Colonic mucosa (tissue), 4 donors: Measurements from ENCODE around the gene TTLL4. TPM values are rescaled to one million over a fixed set of nuclear protein-coding genes. Genes with fewer than 3 reads are reported as not detected.

ENCODE experiments used
- DNase-seq: peaks from one replicate; pipeline ENCODE4 v3.0.0-alpha.2; 2020
- H3K27ac ChIP-seq: fragments of 200-600 bp; one replicate; pipeline ENCODE4 v1.8.0; 2021
- H3K27me3 ChIP-seq: fragments of 200-600 bp; one replicate; pipeline ENCODE4 v1.8.0; 2021
- H3K36me3 ChIP-seq: fragments of 200-600 bp; one replicate; pipeline ENCODE4 v1.8.0; 2021
- H3K4me1 ChIP-seq: fragments of 200-600 bp; one replicate; pipeline ENCODE4 v1.8.0; 2021; ENCODE audit warnings: mild to moderate bottlenecking
- H3K4me3 ChIP-seq: fragments of 200-600 bp; one replicate; pipeline ENCODE4 v1.8.0; 2021
- H3K9ac ChIP-seq, 2 donors: one replicate each; pipeline ENCODE4 v1.7.0; 2013; ENCODE audit warnings: control low read depth in 2 of 2, low read depth in 2 of 2, low read length in 2 of 2
- H3K9me3 ChIP-seq: fragments of 200-600 bp; one replicate; pipeline ENCODE4 v1.8.0; 2021
- intact Hi-C: fragments of 100-400 bp; cut with DNase I; formaldehyde crosslinking; loops from one replicate; pipeline ENCODE4 v1.14.1; 2022
- total RNA-seq, 2 donors: library from RNA; stranded (reverse); fragmentation: NEBNext Ultra II Directional in 1 of 2; extraction: Animal tissue kit (Norgen Biotek cat#: 25700) in 1 of 2; gene quantifications; one replicate each; pipeline ENCODE4 v1.2.1, GENCODE V29; 2021
- TF ChIP-seq, protein P1 (sequence below): fragments of 200-600 bp; IDR thresholded peaks from one replicate; pipeline ENCODE4 v1.8.0; 2022; ENCODE audit warnings: antibody characterized with exemption, mild to moderate bottlenecking
- donor health status: healthy.
- donor health status: DM: no; HTN: no; CAD: no.
- donor health status: DM: no; HTN: no; CAD: no.

Gene TTLL4
- total RNA-seq, 2 donors from 2014 or later = 27.5 to 36.7 TPM

- no peak overlapping the region for H3K4me3 ChIP-seq
- no peak overlapping the region for H3K9ac ChIP-seq
- no peak overlapping the region for H3K27ac ChIP-seq
- no peaks in the 10 kb centered on the region for H3K9me3 ChIP-seq
- no peak for DNase-seq
- intact Hi-C loops = no loop called here
- no peaks in the 10 kb centered on the region for H3K36me3 ChIP-seq
- H3K4me1 ChIP-seq = no peaks in the 10 kb centered on the region
- TF ChIP-seq, protein P1, sequence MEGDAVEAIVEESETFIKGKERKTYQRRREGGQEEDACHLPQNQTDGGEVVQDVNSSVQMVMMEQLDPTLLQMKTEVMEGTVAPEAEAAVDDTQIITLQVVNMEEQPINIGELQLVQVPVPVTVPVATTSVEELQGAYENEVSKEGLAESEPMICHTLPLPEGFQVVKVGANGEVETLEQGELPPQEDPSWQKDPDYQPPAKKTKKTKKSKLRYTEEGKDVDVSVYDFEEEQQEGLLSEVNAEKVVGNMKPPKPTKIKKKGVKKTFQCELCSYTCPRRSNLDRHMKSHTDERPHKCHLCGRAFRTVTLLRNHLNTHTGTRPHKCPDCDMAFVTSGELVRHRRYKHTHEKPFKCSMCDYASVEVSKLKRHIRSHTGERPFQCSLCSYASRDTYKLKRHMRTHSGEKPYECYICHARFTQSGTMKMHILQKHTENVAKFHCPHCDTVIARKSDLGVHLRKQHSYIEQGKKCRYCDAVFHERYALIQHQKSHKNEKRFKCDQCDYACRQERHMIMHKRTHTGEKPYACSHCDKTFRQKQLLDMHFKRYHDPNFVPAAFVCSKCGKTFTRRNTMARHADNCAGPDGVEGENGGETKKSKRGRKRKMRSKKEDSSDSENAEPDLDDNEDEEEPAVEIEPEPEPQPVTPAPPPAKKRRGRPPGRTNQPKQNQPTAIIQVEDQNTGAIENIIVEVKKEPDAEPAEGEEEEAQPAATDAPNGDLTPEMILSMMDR = no peak
- no peaks in the 10 kb centered on the region for H3K27me3 ChIP-seq
Measured at GRCh38 chr2:218788529-218789255, 78.1 kb downstream of the TTLL4 start.

DNA sequence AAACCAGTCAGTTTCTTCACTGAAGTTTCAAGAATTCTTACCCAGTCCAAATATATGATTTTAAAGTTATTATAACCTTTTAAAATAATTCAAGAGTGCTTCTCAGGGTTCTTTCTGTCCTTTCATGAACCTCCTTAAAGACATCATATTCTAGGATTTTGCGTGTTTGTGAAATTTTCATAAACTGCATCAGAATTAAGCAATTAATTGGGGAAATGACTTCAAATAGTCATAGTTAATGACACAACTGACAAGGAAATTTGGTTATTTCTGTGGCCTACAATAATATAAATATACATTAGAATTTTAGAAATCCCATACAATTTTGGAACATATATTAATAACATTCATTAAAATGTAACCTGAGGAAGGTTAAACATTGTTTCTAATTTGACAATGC is 81.8 kb downstream of the TTLL4 start:
- no peaks in the 10 kb centered on the region for H3K4me1 ChIP-seq
- intact Hi-C loops = no loop called here
- no peak overlapping the region for H3K4me3 ChIP-seq
- H3K36me3 ChIP-seq = no peaks in the 10 kb centered on the region
- H3K27me3 ChIP-seq = no peaks in the 10 kb centered on the region
- no peaks in the 10 kb centered on the region for H3K9me3 ChIP-seq
- TF ChIP-seq, protein P1 = no peak
- no peak for DNase-seq
- no peak overlapping the region for H3K27ac ChIP-seq
- H3K9ac ChIP-seq = no peak overlapping the region

DNA sequence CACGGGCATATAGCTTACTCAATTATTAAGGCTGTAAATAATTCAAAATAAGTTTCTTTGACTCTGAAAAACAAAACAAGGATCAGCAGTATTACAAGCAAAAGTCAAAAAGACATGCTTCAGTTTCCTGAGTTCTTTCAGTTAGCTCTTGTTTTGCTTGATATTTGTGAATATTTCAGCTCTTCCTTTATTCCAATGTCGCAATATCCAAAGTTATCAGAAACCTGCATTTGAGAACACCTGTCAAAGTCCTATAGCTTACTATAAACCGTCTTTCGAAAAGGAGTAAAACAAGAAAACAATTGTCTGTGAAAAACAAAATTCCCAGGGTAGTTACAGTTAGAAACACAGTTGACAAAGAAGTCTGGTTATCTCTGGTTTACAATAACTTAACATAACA is 86.1 kb downstream of the TTLL4 start:
- H3K36me3 ChIP-seq = no peaks in the 10 kb centered on the region

DNA sequence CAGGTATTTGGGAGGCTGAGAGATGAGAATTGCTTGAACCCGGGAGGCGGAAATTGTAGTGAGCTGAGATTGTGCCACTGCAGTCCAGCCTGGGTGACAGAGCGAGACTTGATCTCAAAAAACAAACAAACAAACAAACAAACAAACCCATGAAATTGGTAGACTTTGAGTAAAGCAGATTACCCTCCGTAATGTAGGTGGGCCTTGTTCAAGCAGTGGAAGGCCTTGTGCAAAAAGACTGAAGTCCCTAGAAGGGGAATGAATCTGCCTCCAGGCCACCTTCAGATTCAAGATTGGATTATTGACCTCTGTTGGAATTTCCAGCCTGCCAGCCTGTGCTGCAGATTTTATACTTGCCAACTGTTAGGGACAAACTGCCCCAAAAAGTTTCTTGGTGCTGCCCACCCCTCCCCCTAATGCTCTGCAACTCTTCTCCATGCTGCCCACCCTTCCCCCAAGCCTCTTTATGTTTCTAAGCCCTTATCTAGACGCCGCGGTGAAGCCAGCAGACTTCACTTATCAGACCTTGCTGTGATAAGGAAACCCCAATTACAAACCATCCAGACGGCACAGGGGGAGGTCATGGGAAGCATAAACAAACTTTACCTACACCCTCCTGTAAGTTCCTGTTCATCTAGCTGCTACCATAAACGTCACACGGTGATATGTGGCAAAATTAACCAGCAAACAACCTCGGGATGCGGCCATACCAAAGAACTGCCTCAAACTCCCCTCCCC is 88.3 kb downstream of the TTLL4 start:
- H3K9me3 ChIP-seq = no peaks in the 10 kb centered on the region
- intact Hi-C loops = no loop called here
- H3K36me3 ChIP-seq = no peaks in the 10 kb centered on the region
- TF ChIP-seq, protein P1 = no peak
- no peaks in the 10 kb centered on the region for H3K4me1 ChIP-seq
- no peaks in the 10 kb centered on the region for H3K27me3 ChIP-seq
- no peak overlapping the region for H3K27ac ChIP-seq
- no peak for DNase-seq
- H3K4me3 ChIP-seq = no peak overlapping the region
- no peak overlapping the region for H3K9ac ChIP-seq

More for the DNA sequence above, 86.1 kb downstream of the TTLL4 start:
- H3K27me3 ChIP-seq = no peaks in the 10 kb centered on the region
- TF ChIP-seq, protein P1 = no peak
- intact Hi-C loops = no loop called here
- H3K4me3 ChIP-seq = no peak overlapping the region
- DNase-seq = no peak
- no peaks in the 10 kb centered on the region for H3K4me1 ChIP-seq
- no peak overlapping the region for H3K9ac ChIP-seq
- no peaks in the 10 kb centered on the region for H3K9me3 ChIP-seq
- no peak overlapping the region for H3K27ac ChIP-seq

- Histone ChIP-seq H3K27me3 (no peaks in the 10 kb centered on the region), H3K9ac (no peak overlapping the region), H3K27ac (no peak overlapping the region), H3K4me3 (no peak overlapping the region), H3K4me1 (no peaks in the 10 kb centered on the region), H3K36me3 (no peaks in the 10 kb centered on the region), H3K9me3 (no peaks in the 10 kb centered on the region)
- DNase-seq = no peak
- intact Hi-C loops = no loop called here
- TF ChIP-seq, protein P1 = no peak
Measured at GRCh38 chr2:218799990-218800389, 89.4 kb downstream of the TTLL4 start.
